Caco-2 (cell line): ENCODE results near the gene ADGB. TPM values are rescaled to one million over a fixed set of nuclear protein-coding genes. Genes with fewer than 3 reads are reported as not detected.

Source experiments
- BruUV-seq: library from RNA; stranded (reverse); fragments of 400-500 nt; replicated peaks from 2 replicates; lab custom pipeline; 2021; lab: Mats Ljungman, UMichigan
- CTCF ChIA-PET: fragments of 300-600 bp; sonication (Branson Sonifier 250); formaldehyde crosslinking; loops from one replicate; lab custom pipeline; 2022; ENCODE audit warnings: antibody characterized with exemption; lab: Charles Lee
- POLR2A ChIA-PET: fragments of 300-600 bp; sonication (Branson Sonifier 250); formaldehyde crosslinking; loops from one replicate; lab custom pipeline; 2022; ENCODE audit warnings: antibody characterized with exemption; lab: Charles Lee
- DNase-seq, 2 experiments: peaks; one replicate each; pipeline versions ENCODE4 v3.0.0 to v3.0.0-alpha.2; 2020 to 2022
- H3K27me3 ChIP-seq: replicated peaks from 2 replicates; pipeline ENCODE4 v1.6.0; 2011; ENCODE audit warnings: low read length; ENCODE audit not compliant: control insufficient read depth, insufficient read depth
- H3K36me3 ChIP-seq: 2 replicates; pipeline ENCODE4 v1.5.1; 2011; ENCODE audit warnings: low read length; ENCODE audit not compliant: control insufficient read depth, insufficient read depth
- H3K4me1 ChIP-seq: fragments of 250-450 bp; sonication (Bioruptor Pico); 2 replicates; pipeline ENCODE4 v1.5.1; 2020; ENCODE audit warnings: mild to moderate bottlenecking
- H3K4me3 ChIP-seq: 2 replicates; pipeline ENCODE4 v1.5.1; 2011; ENCODE audit warnings: low read depth, mild to moderate bottlenecking, control low read depth, low read length
- H3K9me3 ChIP-seq: fragments of 250-450 bp; sonication (Bioruptor Pico); 2 replicates; pipeline ENCODE4 v1.5.1; 2020; ENCODE audit warnings: mild to moderate bottlenecking, moderate library complexity
- H3K27ac Mint-ChIP-seq: one replicate; pipeline ENCODE4 v1.8.0; 2022; ENCODE audit warnings: mixed read lengths; ENCODE audit not compliant: unreplicated experiment
- H3K27me3 Mint-ChIP-seq: one replicate; pipeline ENCODE4 v1.8.0; 2022; ENCODE audit warnings: mixed read lengths; ENCODE audit not compliant: insufficient read depth, unreplicated experiment
- H3K36me3 Mint-ChIP-seq: one replicate; pipeline ENCODE4 v1.8.0; 2022; ENCODE audit warnings: mild to moderate bottlenecking, mixed read lengths; ENCODE audit not compliant: insufficient read depth, unreplicated experiment
- H3K4me1 Mint-ChIP-seq: one replicate; pipeline ENCODE4 v1.8.0; 2022; ENCODE audit warnings: low read depth, mixed read lengths; ENCODE audit not compliant: unreplicated experiment
- H3K4me3 Mint-ChIP-seq: one replicate; pipeline ENCODE4 v1.8.0; 2022; ENCODE audit warnings: mild to moderate bottlenecking, moderate library complexity, mixed read lengths; ENCODE audit not compliant: unreplicated experiment
- H3K9me3 Mint-ChIP-seq: one replicate; pipeline ENCODE4 v1.8.0; 2022; ENCODE audit warnings: mixed read lengths; ENCODE audit not compliant: unreplicated experiment
- intact Hi-C: fragments of 100-400 bp; cut with micrococcal nuclease; formaldehyde crosslinking; loops from one replicate; pipeline ENCODE4 v1.10.0; 2022; ENCODE audit not compliant: unreplicated experiment
- total RNA-seq: library from RNA; stranded (reverse); gene quantifications from 2 replicates; pipeline ENCODE4 v1.2.3, GENCODE V29; 2022
- TF ChIP-seq, protein P1 (sequence below), 2 experiments: fragments of 200-600 bp in 1 of 2; IDR thresholded peaks; 1 replicate in 1 of 2; 2 replicates in 1 of 2; pipeline versions ENCODE4 v1.5.1 to v1.8.0; 2011 to 2022; ENCODE audit warnings: antibody characterized with exemption in 1 of 2, control low read depth in 1 of 2, inconsistent platforms in 1 of 2, low read depth in 1 of 2, low read length in 1 of 2, mild to moderate bottlenecking in 1 of 2, moderate library complexity in 1 of 2; ENCODE audit not compliant: insufficient read depth in 1 of 2, severe bottlenecking in 1 of 2, unreplicated experiment in 1 of 2

Gene ADGB
- total RNA-seq, 1 experiment from 2014 or later, result not detected

DNA sequence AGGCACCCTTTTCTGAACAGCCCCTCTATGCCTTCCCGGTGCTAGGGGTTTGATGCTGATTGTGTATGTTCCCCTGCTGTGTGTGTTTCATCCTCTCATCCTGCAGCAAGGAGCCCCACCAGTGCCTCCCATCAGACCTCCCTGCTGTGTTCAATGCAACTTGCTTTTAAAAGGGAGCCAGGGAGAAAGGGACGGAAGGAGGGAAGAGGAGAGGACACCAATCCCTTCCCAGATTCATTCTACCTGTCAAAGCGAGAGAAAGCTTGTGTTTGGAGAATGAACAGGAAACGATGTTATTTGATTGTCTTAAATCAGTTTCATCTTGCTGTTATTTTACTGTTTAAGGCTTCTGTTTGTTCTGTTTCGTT is 259.2 kb downstream of the ADGB start:
- Mint-ChIP-seq H3K9me3 (no peaks in the 10 kb centered on the region), H3K36me3 (no peaks in the 10 kb centered on the region), H3K27ac (no peak overlapping the region), H3K27me3 (peaks cover 6% of the 10 kb centered on the region), H3K4me3 (peak overlapping the region; percentile 54), H3K4me1 (no peaks in the 10 kb centered on the region)
- no TSS peak for BruUV-seq
- TF ChIP-seq, protein P1, sequence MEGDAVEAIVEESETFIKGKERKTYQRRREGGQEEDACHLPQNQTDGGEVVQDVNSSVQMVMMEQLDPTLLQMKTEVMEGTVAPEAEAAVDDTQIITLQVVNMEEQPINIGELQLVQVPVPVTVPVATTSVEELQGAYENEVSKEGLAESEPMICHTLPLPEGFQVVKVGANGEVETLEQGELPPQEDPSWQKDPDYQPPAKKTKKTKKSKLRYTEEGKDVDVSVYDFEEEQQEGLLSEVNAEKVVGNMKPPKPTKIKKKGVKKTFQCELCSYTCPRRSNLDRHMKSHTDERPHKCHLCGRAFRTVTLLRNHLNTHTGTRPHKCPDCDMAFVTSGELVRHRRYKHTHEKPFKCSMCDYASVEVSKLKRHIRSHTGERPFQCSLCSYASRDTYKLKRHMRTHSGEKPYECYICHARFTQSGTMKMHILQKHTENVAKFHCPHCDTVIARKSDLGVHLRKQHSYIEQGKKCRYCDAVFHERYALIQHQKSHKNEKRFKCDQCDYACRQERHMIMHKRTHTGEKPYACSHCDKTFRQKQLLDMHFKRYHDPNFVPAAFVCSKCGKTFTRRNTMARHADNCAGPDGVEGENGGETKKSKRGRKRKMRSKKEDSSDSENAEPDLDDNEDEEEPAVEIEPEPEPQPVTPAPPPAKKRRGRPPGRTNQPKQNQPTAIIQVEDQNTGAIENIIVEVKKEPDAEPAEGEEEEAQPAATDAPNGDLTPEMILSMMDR (IDR thresholded peaks at IDR 0.05; ENCODE audit: insufficient read depth in 1 of 2, low read depth in 1 of 2, low read length in 1 of 2, severe bottlenecking in 1 of 2, unreplicated experiment in 1 of 2), result no peak
- no peak overlapping the region for H3K4me3 ChIP-seq
- CTCF ChIA-PET, result no interaction called here
- H3K4me1 ChIP-seq, result no peaks in the 10 kb centered on the region
- H3K36me3 ChIP-seq, result no peaks in the 10 kb centered on the region
- intact Hi-C loops, result loop anchor here (1.0 to 10.0 kb wide), 3 partner anchors 363 to 487 kb away; no protein-coding TSS in a partner anchor
- POLR2A ChIA-PET, result no interaction called here
- no peaks in the 10 kb centered on the region; the same call in 1 of the 2 replicates for H3K27me3 ChIP-seq
- H3K9me3 ChIP-seq, result no peaks in the 10 kb centered on the region
- DNase-seq, result no peak

DNA sequence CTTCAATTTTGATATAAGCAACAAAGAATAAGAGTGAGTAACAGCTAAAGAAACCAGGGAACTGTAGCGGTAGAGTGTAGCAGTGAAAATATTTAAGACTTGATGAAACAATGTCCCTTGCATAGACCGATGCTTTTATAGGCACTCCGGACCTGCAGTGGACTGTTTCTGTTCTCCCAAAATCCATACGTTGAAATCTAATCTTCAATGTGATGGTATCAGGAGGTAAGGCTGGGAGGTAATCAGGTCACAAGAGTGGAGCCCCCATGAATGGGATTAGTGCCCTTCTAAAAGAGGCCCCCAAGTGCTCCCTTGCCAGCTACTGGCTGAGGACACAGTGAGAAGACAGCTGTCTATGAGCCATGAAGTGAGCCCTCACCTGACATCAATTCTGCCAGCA is 260.4 kb downstream of the ADGB start:
- Mint-ChIP-seq H3K4me3 (no peak overlapping the region), H3K4me1 (no peaks in the 10 kb centered on the region), H3K9me3 (no peaks in the 10 kb centered on the region), H3K27ac (no peak overlapping the region), H3K27me3 (no peaks in the 10 kb centered on the region), H3K36me3 (no peaks in the 10 kb centered on the region)
- Histone ChIP-seq H3K9me3 (no peaks in the 10 kb centered on the region), H3K4me1 (no peaks in the 10 kb centered on the region), H3K27me3 (no peaks in the 10 kb centered on the region; the same call in 1 of the 2 replicates), H3K36me3 (no peaks in the 10 kb centered on the region), H3K4me3 (no peak overlapping the region)
- intact Hi-C loops, result loop anchor here (10.0 kb wide), 1 partner anchor 486 kb away; no protein-coding TSS in a partner anchor
- TF ChIP-seq, protein P1 (IDR thresholded peaks at IDR 0.05; ENCODE audit: insufficient read depth in 1 of 2, low read depth in 1 of 2, low read length in 1 of 2, severe bottlenecking in 1 of 2, unreplicated experiment in 1 of 2), result no peak
- ChIA-PET POLR2A (no interaction called here), CTCF (no interaction called here)
- no TSS peak for BruUV-seq
- no peak for DNase-seq

DNA sequence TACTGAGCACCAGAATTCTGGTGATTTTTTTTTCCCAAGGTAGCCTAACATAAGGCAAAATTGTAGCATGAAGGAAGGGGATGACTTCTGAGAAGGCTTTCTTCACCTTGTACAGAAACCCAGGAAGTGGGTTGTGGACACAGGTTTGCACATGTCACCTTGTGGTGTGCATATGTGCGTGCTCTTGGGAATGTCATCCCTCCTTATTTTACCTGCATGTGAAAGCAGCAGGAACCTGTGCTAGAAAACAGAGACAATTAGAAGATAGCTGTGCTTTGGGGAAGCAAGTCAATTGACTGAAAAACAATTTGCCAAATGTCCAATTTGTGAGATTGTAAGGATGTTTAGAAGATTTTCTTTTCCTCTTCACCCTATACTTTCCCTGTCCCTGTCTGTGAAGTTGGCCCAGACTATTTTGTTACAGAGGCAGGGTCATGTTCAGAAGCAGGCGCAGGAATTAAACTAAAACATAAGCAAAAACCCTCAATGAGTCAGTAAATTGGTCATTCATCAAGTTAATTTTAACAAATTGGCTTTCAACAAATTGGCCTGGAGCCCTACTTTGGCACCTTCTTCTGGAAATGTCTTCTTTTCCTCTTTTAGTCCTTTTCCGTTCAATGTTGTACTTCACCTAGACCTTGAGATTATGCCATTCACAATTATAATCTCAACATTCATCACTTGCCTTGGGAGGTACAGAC is 261.2 kb downstream of the ADGB start:
- no peaks in the 10 kb centered on the region for H3K4me1 Mint-ChIP-seq
- H3K36me3 Mint-ChIP-seq, result no peaks in the 10 kb centered on the region
- Histone ChIP-seq H3K9me3 (no peaks in the 10 kb centered on the region), H3K4me1 (no peaks in the 10 kb centered on the region), H3K36me3 (no peaks in the 10 kb centered on the region), H3K27me3 (no peaks in the 10 kb centered on the region; the same call in 1 of the 2 replicates), H3K4me3 (no peak overlapping the region)
- no peak overlapping the region for H3K27ac Mint-ChIP-seq
- POLR2A ChIA-PET, result no interaction called here
- no peak overlapping the region for H3K4me3 Mint-ChIP-seq
- no peaks in the 10 kb centered on the region for H3K27me3 Mint-ChIP-seq
- intact Hi-C loops, result loop anchor here (10.0 kb wide), 1 partner anchor 485 kb away; no protein-coding TSS in a partner anchor
- no peak for DNase-seq
- CTCF ChIA-PET, result no interaction called here
- H3K9me3 Mint-ChIP-seq, result no peaks in the 10 kb centered on the region
- BruUV-seq, result no TSS peak
- TF ChIP-seq, protein P1 (IDR thresholded peaks at IDR 0.05; ENCODE audit: insufficient read depth in 1 of 2, low read depth in 1 of 2, low read length in 1 of 2, severe bottlenecking in 1 of 2, unreplicated experiment in 1 of 2), result no peak
